Measurements from ENCODE around the gene AFF1. TPM values are rescaled to one million over a fixed set of nuclear protein-coding genes. Genes with fewer than 3 reads are reported as not detected.

Gene AFF1
- total and polyA plus RNA-seq, 4 donors, result 7.2 to 42.8 (median 21.5) TPM

DNA sequence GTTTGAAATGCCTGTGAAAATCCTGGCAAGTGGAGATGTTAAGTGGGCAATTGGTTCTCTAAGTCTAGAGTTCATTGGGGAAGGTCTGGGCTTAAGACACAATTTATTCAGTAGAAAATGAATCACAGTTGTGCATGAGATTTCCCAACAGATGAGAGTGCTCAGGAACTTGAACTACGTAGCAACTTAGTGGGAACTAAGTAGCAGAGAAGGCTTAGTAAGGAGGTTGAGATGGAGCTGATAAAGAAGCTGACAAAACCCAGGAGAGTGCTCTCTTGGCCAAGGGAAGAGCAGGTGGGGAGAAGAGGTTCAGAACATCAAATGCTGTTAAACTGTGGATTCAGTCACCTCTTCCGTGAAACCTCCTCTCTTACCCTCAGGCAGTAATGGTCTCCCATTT, 33.0 kb downstream of the AFF1 start:
- H3K27ac ChIP-seq (ENCODE audit: low read depth in 1 of 2, low read length in 2 of 2), result no peak overlapping the region

More for the DNA sequence above, 33.0 kb downstream of the AFF1 start:
- DNase-seq (ENCODE audit: low spot score), result no peak
- Histone ChIP-seq H3K4me1 (ENCODE audit: control insufficient read depth in 4 of 4, insufficient read depth in 4 of 4, low read length in 3 of 4) (peaks cover 2 to 25% (median 15%) of the 10 kb centered on the region in 4 donors), H3K9ac (ENCODE audit: low read depth in 1 of 2, low read length in 2 of 2) (no peak overlapping the region), H3K4me3 (ENCODE audit: low read depth in 1 of 3, low read length in 3 of 3) (no peak overlapping the region), H3K9me3 (ENCODE audit: control insufficient read depth in 4 of 4, low read length in 3 of 4) (no peaks in the 10 kb centered on the region), H3K27me3 (ENCODE audit: control insufficient read depth in 4 of 4, insufficient read depth in 4 of 4, low read length in 3 of 4) (no peaks in the 10 kb centered on the region), H3K36me3 (ENCODE audit: control insufficient read depth in 4 of 4, insufficient read depth in 3 of 4, low read depth in 1 of 4, low read length in 3 of 4) (peaks cover 0 to 2% (median 0%) of the 10 kb centered on the region in 4 donors)
- no peak for TF ChIP-seq YY1 (IDR thresholded peaks at IDR 0.05)
- TF ChIP-seq, protein P1, sequence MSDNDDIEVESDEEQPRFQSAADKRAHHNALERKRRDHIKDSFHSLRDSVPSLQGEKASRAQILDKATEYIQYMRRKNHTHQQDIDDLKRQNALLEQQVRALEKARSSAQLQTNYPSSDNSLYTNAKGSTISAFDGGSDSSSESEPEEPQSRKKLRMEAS (IDR thresholded peaks at IDR 0.05), result no peak
- no peak for TF ChIP-seq GABPA (IDR thresholded peaks at IDR 0.05 in 1 of 2, conservative IDR thresholded peaks at IDR 0.05 in 1 of 2)
- TF ChIP-seq, protein P2, sequence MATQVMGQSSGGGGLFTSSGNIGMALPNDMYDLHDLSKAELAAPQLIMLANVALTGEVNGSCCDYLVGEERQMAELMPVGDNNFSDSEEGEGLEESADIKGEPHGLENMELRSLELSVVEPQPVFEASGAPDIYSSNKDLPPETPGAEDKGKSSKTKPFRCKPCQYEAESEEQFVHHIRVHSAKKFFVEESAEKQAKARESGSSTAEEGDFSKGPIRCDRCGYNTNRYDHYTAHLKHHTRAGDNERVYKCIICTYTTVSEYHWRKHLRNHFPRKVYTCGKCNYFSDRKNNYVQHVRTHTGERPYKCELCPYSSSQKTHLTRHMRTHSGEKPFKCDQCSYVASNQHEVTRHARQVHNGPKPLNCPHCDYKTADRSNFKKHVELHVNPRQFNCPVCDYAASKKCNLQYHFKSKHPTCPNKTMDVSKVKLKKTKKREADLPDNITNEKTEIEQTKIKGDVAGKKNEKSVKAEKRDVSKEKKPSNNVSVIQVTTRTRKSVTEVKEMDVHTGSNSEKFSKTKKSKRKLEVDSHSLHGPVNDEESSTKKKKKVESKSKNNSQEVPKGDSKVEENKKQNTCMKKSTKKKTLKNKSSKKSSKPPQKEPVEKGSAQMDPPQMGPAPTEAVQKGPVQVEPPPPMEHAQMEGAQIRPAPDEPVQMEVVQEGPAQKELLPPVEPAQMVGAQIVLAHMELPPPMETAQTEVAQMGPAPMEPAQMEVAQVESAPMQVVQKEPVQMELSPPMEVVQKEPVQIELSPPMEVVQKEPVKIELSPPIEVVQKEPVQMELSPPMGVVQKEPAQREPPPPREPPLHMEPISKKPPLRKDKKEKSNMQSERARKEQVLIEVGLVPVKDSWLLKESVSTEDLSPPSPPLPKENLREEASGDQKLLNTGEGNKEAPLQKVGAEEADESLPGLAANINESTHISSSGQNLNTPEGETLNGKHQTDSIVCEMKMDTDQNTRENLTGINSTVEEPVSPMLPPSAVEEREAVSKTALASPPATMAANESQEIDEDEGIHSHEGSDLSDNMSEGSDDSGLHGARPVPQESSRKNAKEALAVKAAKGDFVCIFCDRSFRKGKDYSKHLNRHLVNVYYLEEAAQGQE (IDR thresholded peaks at IDR 0.05), result no peak
- no peak for TF ChIP-seq SP1 (IDR thresholded peaks at IDR 0.05)
- no peak for TF ChIP-seq RAD21 (IDR thresholded peaks at IDR 0.05)
- no peak for TF ChIP-seq CTCF (IDR thresholded peaks at IDR 0.05; ENCODE audit: low read depth, low read length, missing input control)
- no peak for TF ChIP-seq HNF4A (conservative IDR thresholded peaks at IDR 0.05)
- TF ChIP-seq, protein P3, sequence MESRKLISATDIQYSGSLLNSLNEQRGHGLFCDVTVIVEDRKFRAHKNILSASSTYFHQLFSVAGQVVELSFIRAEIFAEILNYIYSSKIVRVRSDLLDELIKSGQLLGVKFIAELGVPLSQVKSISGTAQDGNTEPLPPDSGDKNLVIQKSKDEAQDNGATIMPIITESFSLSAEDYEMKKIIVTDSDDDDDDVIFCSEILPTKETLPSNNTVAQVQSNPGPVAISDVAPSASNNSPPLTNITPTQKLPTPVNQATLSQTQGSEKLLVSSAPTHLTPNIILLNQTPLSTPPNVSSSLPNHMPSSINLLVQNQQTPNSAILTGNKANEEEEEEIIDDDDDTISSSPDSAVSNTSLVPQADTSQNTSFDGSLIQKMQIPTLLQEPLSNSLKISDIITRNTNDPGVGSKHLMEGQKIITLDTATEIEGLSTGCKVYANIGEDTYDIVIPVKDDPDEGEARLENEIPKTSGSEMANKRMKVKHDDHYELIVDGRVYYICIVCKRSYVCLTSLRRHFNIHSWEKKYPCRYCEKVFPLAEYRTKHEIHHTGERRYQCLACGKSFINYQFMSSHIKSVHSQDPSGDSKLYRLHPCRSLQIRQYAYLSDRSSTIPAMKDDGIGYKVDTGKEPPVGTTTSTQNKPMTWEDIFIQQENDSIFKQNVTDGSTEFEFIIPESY (IDR thresholded peaks at IDR 0.05), result no peak
- no peak for TF ChIP-seq NR2F2 (IDR thresholded peaks at IDR 0.05)
- no peak for TF ChIP-seq TAF1 (conservative IDR thresholded peaks at IDR 0.05)
- no peak for TF ChIP-seq JUND (IDR thresholded peaks at IDR 0.05)
- TF ChIP-seq HNF4G (IDR thresholded peaks at IDR 0.05), result no peak
- TF ChIP-seq EGR1 (IDR thresholded peaks at IDR 0.05; ENCODE audit: low read depth in 2 of 2), result no peak
- TF ChIP-seq ATF3 (IDR thresholded peaks at IDR 0.05), result no peak
- TF ChIP-seq FOXA1 (IDR thresholded peaks at IDR 0.05), result no peak
- 92% methylated on average over 2 of the region's 2 CpGs for WGBS

All from liver (tissue), 9 donors.